AG09309 (cell line): ENCODE measurements around the gene GRHPR.
A peak's percentile ranks its signal among the peaks of the same experiment; 100 is the strongest.

Source experiments
- DNase-seq: peaks from one replicate; pipeline ENCODE4 v3.0.0-alpha.2; 2010; ENCODE audit warnings: low read depth
- H3K4me3 ChIP-seq: 2 replicates; pipeline ENCODE4 v1.5.1; 2011; ENCODE audit warnings: mild to moderate bottlenecking, low read depth, low read length, moderate library complexity; ENCODE audit not compliant: control insufficient read depth
- TF ChIP-seq, protein P1 (sequence below): IDR thresholded peaks from 2 replicates; pipeline ENCODE4 v1.5.1; 2011; ENCODE audit warnings: mild to moderate bottlenecking, low read depth, low read length, inconsistent platforms; ENCODE audit not compliant: insufficient read depth, control insufficient read depth; ENCODE audit errors: missing control alignments

GRHPR gene

DNA sequence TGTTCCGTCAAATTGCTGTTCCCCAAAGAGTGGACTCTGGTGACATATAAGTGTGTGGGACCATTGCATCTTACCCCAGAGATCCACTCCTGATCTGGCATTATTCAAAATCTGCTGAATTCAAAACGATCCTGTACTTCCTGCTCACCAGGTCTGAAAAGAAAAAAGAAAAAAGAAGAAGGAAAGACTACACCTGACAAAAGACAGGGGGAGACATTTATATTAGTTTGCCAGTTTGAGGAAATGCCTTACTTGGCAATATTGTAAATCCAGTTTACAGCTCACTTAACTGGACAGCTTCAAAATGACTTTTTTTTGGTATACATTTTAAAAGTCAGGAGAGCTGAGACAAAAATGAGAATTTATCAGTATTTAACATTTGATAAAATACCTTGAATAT lies 15.0 kb upstream of the GRHPR start:
- TF ChIP-seq, protein P1, sequence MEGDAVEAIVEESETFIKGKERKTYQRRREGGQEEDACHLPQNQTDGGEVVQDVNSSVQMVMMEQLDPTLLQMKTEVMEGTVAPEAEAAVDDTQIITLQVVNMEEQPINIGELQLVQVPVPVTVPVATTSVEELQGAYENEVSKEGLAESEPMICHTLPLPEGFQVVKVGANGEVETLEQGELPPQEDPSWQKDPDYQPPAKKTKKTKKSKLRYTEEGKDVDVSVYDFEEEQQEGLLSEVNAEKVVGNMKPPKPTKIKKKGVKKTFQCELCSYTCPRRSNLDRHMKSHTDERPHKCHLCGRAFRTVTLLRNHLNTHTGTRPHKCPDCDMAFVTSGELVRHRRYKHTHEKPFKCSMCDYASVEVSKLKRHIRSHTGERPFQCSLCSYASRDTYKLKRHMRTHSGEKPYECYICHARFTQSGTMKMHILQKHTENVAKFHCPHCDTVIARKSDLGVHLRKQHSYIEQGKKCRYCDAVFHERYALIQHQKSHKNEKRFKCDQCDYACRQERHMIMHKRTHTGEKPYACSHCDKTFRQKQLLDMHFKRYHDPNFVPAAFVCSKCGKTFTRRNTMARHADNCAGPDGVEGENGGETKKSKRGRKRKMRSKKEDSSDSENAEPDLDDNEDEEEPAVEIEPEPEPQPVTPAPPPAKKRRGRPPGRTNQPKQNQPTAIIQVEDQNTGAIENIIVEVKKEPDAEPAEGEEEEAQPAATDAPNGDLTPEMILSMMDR = peak; percentile 23
- no peak overlapping the region for H3K4me3 ChIP-seq
- no peak for DNase-seq

DNA sequence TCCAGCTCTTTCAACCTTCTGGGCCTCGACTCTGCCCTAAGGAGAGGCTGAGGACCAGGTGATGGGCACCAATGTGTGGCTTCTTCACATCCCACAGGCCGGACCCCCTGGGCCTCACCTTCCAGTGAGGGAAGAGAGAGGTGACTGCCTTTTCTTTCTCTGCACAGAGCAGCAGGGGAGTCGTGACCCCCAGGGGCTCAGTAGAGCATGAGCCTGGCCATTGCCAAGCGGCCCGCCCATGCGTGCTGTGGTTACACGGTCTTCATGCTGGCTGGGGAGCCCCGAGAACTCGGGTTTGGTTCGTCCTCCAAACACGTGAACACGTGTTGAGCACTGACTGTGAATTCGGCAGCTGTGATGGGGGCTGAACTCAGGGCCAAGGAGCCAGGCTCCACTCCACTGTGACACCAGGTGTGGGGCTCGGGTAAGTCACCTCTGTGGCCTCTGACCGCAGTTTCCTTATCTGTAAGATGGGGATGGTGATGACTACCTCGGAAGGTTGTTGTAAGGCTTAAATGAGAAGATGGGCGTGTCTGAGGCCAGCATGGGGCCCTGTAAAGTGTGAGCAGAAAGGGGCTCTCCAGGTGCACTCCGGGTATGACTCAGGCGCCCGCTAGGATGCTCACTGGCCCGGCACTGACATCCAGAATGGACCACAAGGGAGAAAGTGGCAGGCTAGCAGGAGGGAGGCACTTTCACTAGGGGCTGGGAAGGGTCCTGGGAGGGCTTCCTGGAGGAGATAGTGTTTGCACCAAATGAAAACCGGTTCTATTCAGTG lies 13.4 kb upstream of the GRHPR start:
- TF ChIP-seq, protein P1 = no peak
- no peak overlapping the region for H3K4me3 ChIP-seq
- DNase-seq = no peak

DNA sequence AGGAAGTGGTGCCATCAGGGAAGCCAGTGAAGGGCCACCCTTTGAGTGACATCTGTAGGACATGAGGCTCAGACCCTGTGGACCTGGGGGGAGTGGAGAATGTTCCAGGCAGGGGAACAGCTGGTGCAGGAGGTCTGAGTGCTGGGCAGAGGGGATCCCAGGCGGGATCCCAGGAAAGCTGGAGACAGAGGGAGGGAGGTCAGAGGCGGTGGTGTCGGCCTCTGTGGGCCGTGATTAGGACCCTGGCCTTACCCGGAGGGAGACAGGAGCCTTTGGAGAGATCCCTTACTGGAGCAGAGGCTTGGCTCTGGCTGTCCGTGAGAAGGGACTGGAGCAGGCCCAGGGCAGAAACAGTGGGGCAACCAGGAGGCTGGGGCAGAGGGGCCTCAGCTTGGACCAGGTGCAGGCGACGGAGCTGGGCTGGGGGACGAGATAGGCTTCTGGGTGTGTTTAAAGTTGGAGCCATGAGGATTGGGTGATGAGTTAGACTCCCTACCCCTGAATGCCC lies 12.1 kb upstream of the GRHPR start:
- TF ChIP-seq, protein P1 = no peak
- no peak overlapping the region for H3K4me3 ChIP-seq
- no peak for DNase-seq

DNA sequence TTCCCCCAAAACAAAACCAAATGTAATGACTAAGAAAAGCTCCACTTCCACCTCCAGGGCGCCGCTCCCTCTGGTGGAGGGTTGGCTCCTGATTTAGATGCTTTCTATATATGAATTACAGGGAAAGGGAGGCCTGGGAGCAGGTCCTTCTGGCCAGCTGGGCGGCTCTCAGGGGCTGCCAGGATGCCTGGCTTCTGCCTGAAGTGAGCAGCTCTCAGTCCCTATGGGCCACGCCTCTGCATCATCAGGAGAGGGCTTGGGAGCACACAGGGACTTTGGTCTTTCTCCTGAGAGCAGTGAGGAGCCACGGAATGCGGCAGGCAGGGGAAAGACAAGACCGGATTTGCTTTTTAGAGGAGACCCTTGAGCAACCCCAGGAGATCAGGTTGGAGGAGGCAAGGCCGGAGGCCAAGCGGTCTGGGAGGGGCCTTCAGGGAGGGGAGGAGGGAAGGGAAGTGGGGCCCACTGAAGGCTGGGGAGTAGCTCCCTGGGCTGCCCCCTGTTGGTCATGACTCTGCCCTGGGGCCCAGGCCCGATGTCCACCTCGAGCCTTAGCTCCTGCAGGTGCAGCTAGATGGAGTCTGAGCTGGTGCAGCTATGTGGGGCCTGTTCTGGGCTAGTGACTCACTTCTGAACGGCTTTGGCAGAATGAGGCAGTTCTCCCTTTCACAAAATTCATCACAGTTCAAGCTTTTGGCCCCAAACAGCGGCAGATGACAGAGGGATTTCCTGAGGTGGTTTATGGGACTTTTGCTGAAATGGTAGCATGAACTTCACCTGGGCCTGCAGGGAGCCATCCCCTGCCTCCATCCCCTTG lies 11.3 kb upstream of the GRHPR start:
- no peak overlapping the region for H3K4me3 ChIP-seq
- TF ChIP-seq, protein P1 = peak; percentile 60
- DNase-seq = no peak

DNA sequence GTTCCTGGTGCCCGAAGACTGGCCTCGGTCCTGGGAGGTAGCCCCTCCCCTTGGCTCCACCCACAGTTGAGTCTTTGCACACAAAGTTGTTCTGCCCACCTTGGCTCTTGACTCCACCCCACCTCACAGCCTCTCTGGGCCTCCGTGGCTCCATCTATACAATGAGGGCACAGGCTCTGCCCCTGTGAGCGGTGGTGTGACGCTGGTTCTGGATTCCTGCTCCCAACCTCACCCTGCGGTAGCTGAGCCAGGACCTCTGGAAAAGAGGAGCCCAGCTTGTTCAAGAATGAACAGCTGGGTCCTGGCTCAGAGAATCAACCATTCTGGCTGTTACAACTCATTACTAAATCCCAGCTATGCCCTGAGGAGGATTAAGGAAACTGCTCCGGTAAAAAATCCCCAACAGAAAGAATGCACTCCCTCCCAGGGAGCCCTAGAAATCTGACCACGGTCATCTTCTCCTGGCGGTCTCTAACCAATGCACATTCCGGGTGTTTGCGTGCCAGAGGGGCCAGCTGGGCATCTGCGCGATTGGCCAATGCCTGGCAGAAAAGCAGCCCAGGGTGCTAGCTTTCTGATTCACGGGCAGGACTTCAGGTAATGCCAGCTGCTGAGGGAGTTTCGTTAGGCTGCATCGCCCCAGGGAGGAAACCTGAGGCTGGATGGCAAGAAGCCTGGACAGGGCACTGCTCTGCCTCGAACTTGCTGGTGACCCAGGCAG lies 9.9 kb upstream of the GRHPR start:
- peak; percentile 73 for DNase-seq
- TF ChIP-seq, protein P1 = no peak
- H3K4me3 ChIP-seq = no peak overlapping the region; the same call in none of the 2 replicates

DNA sequence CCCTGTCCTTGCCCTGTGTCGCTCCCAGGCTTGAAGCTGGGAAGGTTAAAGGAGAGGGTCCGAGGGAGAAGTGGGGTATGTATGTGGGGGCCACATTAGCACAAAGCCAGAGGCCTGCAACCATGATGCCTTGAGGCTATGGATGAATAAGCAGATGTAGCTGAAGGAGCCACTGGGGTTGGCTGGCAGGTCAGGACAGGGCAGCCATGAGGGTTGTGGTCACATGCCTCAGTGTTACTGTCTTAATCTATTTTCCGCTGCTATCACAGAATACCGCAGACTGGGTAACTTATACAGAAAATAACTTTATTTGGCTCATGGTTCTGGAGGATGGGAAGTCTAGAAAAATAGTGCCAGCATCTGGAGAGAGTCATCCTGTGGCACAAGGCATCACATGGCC lies 9.2 kb upstream of the GRHPR start:
- H3K4me3 ChIP-seq = no peak overlapping the region
- DNase-seq = no peak
- TF ChIP-seq, protein P1 = no peak
